ENCODE data around the gene SPTA1. TPM values are rescaled to one million over a fixed set of nuclear protein-coding genes. Genes with fewer than 3 reads are reported as not detected.

SPTA1 gene
- total RNA-seq, 4 donors from 2014 or later: 0.32 TPM; not detected in 3

DNA sequence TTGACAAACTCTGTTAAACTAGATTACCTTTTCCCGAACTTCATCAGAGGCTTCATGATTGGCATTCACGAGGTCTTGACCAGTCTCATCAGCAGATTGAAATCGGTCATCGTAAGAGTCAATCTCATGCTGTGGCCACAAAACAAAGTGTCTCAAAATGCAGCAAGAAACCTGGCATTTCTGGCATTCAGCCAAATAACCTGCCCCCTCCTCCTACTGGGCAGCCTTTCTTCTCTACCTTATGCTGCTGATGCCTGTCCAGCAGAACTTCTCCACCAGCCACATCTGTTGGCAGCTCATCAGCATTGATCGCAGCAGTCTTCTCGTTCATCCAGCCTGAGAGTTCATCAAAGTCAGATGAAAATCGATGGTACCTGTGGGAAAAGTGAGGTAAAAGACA, 12.2 kb downstream of the SPTA1 start:
- Histone ChIP-seq H3K36me3 (no peaks in the 10 kb centered on the region), H3K9me3 (no peaks in the 10 kb centered on the region), H3K27ac (no peak overlapping the region), H3K27me3 (no peaks in the 10 kb centered on the region), H3K4me3 (no peak overlapping the region), H3K4me1 (no peaks in the 10 kb centered on the region)
- WGBS, 2 donors: 81 to 82% methylated on average over 5 to 7 of the region's 7 CpGs
- intact Hi-C loops (cut with DNase I): no loop called here
- no peak for DNase-seq
- no peak for TF ChIP-seq POLR2A (IDR thresholded peaks at IDR 0.05)
- TF ChIP-seq, protein P1, sequence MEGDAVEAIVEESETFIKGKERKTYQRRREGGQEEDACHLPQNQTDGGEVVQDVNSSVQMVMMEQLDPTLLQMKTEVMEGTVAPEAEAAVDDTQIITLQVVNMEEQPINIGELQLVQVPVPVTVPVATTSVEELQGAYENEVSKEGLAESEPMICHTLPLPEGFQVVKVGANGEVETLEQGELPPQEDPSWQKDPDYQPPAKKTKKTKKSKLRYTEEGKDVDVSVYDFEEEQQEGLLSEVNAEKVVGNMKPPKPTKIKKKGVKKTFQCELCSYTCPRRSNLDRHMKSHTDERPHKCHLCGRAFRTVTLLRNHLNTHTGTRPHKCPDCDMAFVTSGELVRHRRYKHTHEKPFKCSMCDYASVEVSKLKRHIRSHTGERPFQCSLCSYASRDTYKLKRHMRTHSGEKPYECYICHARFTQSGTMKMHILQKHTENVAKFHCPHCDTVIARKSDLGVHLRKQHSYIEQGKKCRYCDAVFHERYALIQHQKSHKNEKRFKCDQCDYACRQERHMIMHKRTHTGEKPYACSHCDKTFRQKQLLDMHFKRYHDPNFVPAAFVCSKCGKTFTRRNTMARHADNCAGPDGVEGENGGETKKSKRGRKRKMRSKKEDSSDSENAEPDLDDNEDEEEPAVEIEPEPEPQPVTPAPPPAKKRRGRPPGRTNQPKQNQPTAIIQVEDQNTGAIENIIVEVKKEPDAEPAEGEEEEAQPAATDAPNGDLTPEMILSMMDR (IDR thresholded peaks at IDR 0.05): no peak

DNA sequence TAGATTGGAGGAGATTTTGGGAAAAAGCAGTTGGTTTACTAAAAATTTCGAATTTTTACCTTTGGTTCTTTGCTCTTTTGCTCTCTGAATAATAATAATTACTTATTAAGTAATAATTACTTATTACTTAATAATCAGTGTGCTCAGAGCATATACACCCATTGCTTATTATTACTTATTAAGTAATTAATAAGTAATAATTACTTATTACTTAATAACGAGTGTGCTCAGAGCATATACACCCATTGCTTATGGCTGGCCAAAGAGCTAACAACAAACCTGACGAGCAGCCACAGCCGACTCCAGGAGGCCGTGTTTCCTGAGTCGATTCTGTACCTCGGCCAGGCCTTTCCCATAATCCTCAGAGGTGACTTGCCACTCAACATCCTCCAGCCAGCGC, 20.5 kb downstream of the SPTA1 start:
- DNase-seq: no peak
- TF ChIP-seq POLR2A (IDR thresholded peaks at IDR 0.05): no peak
- TF ChIP-seq, protein P1 (IDR thresholded peaks at IDR 0.05): no peak
- Histone ChIP-seq H3K9me3 (no peaks in the 10 kb centered on the region), H3K36me3 (no peaks in the 10 kb centered on the region), H3K27me3 (no peaks in the 10 kb centered on the region), H3K27ac (no peak overlapping the region), H3K4me3 (no peak overlapping the region), H3K4me1 (no peaks in the 10 kb centered on the region)
- WGBS, 2 donors: 72 to 81% methylated on average over 8 of the region's 8 CpGs
- intact Hi-C loops (cut with DNase I): no loop called here

DNA sequence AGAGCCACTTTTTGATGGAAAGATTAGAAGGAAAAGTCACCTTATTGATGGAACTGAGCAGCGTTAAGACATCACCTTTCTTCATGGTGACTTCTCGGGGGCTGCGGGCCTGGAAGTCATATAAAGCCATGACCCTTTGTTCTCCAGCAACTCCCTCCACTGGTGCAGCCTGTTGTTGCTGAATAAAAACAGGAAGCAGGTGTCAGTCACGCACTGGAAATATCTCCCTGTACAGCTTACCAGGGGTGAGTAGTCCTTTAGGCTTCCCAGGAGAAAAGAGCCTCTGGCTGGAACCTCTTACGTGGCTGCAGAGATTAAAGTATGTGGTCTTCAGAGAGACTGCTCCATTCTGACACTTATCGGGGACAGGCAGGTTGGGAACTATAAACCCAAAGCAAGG, 31.9 kb downstream of the SPTA1 start:
- DNase-seq: no peak
- H3K4me1 ChIP-seq: no peaks in the 10 kb centered on the region
- WGBS, 2 donors: 59 to 64% methylated on average over 4 to 6 of the region's 6 CpGs
- no peak overlapping the region for H3K27ac ChIP-seq
- intact Hi-C loops (cut with DNase I): no loop called here
- H3K4me3 ChIP-seq: no peak overlapping the region
- TF ChIP-seq, protein P1 (IDR thresholded peaks at IDR 0.05): no peak
- TF ChIP-seq POLR2A (IDR thresholded peaks at IDR 0.05): no peak
- H3K36me3 ChIP-seq: no peaks in the 10 kb centered on the region
- no peaks in the 10 kb centered on the region for H3K9me3 ChIP-seq
- no peaks in the 10 kb centered on the region for H3K27me3 ChIP-seq

DNA sequence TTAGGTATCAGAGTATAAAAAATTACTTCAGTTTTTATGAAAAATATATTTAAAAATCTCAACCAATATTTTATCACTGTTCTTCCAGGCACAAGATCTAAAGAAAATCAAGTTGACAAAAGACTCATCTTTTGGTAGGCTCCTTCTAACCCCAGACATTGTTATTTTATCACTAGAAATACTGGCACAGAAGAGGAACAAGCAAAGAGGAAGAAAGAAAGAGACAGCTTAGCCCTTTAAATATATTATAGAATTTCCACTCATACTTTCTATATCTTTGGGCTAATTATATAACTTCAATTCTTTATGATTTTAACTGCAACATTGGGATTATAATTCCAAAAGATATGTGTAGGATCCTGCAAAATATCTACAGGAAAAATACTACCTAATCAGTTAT, 32.4 kb downstream of the SPTA1 start:
- intact Hi-C loops (cut with DNase I): no loop called here
- no peak for TF ChIP-seq POLR2A (IDR thresholded peaks at IDR 0.05)
- TF ChIP-seq, protein P1 (IDR thresholded peaks at IDR 0.05): no peak
- no peak for DNase-seq
- no peak overlapping the region for H3K27ac ChIP-seq
- H3K27me3 ChIP-seq: no peaks in the 10 kb centered on the region
- H3K4me3 ChIP-seq: no peak overlapping the region
- no peaks in the 10 kb centered on the region for H3K9me3 ChIP-seq
- H3K36me3 ChIP-seq: no peaks in the 10 kb centered on the region
- H3K4me1 ChIP-seq: no peaks in the 10 kb centered on the region

DNA sequence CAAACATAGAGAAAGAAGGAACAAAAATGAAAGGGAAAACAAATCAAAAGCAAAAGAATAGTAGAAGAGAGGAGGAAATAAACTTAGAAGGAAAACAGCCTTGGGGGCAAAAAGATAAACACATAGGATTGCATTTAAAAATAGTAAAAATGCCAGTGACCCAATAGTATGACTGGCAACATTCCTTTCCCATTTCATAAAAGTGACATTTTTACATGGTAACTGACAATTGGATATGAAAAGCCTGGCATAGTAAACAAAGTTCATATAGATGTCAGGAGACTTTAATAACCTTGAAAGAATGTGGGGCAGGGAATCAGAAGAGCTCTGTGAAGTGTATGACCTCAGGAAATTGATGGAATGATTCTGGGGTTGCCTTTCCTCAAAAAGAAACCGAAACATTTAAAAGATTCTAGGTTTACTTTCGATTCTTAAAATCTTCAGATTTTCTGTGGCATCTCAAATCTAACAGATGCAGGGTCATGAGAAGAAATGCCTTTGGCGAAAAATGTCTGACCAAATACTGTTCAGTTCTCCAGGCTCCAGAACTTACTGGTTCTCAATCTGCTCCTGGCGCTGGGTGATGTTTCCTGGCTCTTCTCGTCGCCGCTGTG, 33.7 kb downstream of the SPTA1 start:
- Histone ChIP-seq H3K36me3 (no peaks in the 10 kb centered on the region), H3K27me3 (no peaks in the 10 kb centered on the region), H3K9me3 (no peaks in the 10 kb centered on the region), H3K27ac (no peak overlapping the region), H3K4me3 (no peak overlapping the region), H3K4me1 (no peaks in the 10 kb centered on the region)
- no peak for DNase-seq
- intact Hi-C loops (cut with DNase I): no loop called here
- 83 to 89% methylated on average over 6 to 7 of the region's 7 CpGs for WGBS, 2 donors
- TF ChIP-seq, protein P1 (IDR thresholded peaks at IDR 0.05): no peak
- no peak for TF ChIP-seq POLR2A (IDR thresholded peaks at IDR 0.05)
